Lower leg skin (tissue), 4 donors: ENCODE data around the gene ANKHD1. TPM values are rescaled to one million over a fixed set of nuclear protein-coding genes. Genes with fewer than 3 reads are reported as not detected.
"Not testable (repeated sequence)": the region's sequence is repeated elsewhere in the genome, so short reads cannot be mapped to it uniquely, and the experiment has no call there.

Experiments
- DNase-seq, 2 donors: peaks; one replicate each; pipeline ENCODE4 v3.0.0-alpha.2; 2019; ENCODE audit warnings: low spot score in 2 of 2
- H3K4me3 ChIP-seq: fragments of 200-600 bp; sonication (generic); 2 replicates; pipeline ENCODE4 v1.5.1; 2017; ENCODE audit warnings: mild to moderate bottlenecking, low read depth; ENCODE audit not compliant: poor library complexity, severe bottlenecking
- CTCF ChIP-seq, 3 donors: fragments of 450-650 bp; IDR thresholded peaks; one replicate each; pipeline ENCODE4 v1.5.1; 2016; ENCODE audit warnings: antibody characterized with exemption in 3 of 3, mild to moderate bottlenecking in 3 of 3, moderate library complexity in 2 of 3
- POLR2A ChIP-seq, 2 donors: fragments of 450-650 bp; IDR thresholded peaks; one replicate each; pipeline ENCODE4 v1.6.1; 2016 to 2017; ENCODE audit warnings: antibody characterized with exemption in 2 of 2, mild to moderate bottlenecking in 1 of 2, moderate library complexity in 1 of 2
- WGBS, 2 donors: methylation state at CpG; one replicate each; pipeline ENCODE4 v1.1.5; 2018; 5-methylcytosine and 5-hydroxymethylcytosine counted together
- intact Hi-C: fragments of 100-400 bp; cut with DNase I; formaldehyde crosslinking; loops from one replicate; pipeline ENCODE4 v1.15.0; 2023; ENCODE audit warnings: low total_unique reads
- total RNA-seq, 4 donors: library from RNA; depleted of rRNA; stranded (reverse); fragments of >200 nt; gene quantifications; one replicate each; pipeline ENCODE4 v1.1.0, GENCODE V29; 2016

The ANKHD1 gene
- total RNA-seq, 4 donors from 2014 or later: 73.6 to 165 (median 101) TPM

GRCh38 chr5:140420665-140421361 is 19.2 kb downstream of the ANKHD1 start:
- WGBS, 2 donors: 91% methylated on average over 5 of the region's 5 CpGs
- intact Hi-C loops: no loop called here
- DNase-seq: no peak
- TF ChIP-seq POLR2A (IDR thresholded peaks at IDR 0.05) (no peak), CTCF (IDR thresholded peaks at IDR 0.05) (no peak)
- H3K4me3 ChIP-seq: no peak overlapping the region

- WGBS, 2 donors: 89 to 90% methylated on average over 7 of the region's 7 CpGs
- DNase-seq, intact Hi-C loops, H3K4me3 ChIP-seq: not testable (repeated sequence)
Observed at GRCh38 chr5:140421375-140421774, 19.7 kb downstream of the ANKHD1 start.

GRCh38 chr5:140423609-140424008 is 22.0 kb downstream of the ANKHD1 start:
- 79 to 98% methylated on average over 2 of the region's 2 CpGs for WGBS, 2 donors
- no peak for TF ChIP-seq POLR2A (IDR thresholded peaks at IDR 0.05)
- no peak for TF ChIP-seq CTCF (IDR thresholded peaks at IDR 0.05)
- intact Hi-C loops: no loop called here
- H3K4me3 ChIP-seq: no peak overlapping the region
- DNase-seq: no peak

GRCh38 chr5:140424135-140424534 is 22.5 kb downstream of the ANKHD1 start:
- H3K4me3 ChIP-seq: no peak overlapping the region
- 72 to 84% methylated on average over 3 of the region's 3 CpGs for WGBS, 2 donors
- intact Hi-C loops: no loop called here
- no peak for DNase-seq
- TF ChIP-seq CTCF (IDR thresholded peaks at IDR 0.05) (no peak), POLR2A (IDR thresholded peaks at IDR 0.05) (no peak)

GRCh38 chr5:140427726-140428125 is 26.1 kb downstream of the ANKHD1 start:
- 90 to 93% methylated on average over 2 to 10 of the region's 26 CpGs for WGBS, 2 donors
- DNase-seq, H3K4me3 ChIP-seq, intact Hi-C loops: not testable (repeated sequence)

GRCh38 chr5:140429724-140430123 is 28.1 kb downstream of the ANKHD1 start:
- no peak for DNase-seq
- no peak overlapping the region for H3K4me3 ChIP-seq
- 90 to 92% methylated on average over 2 of the region's 2 CpGs for WGBS, 2 donors
- TF ChIP-seq POLR2A (IDR thresholded peaks at IDR 0.05): no peak
- no peak for TF ChIP-seq CTCF (IDR thresholded peaks at IDR 0.05)
- intact Hi-C loops: no loop called here

GRCh38 chr5:140432212-140432611 is 30.6 kb downstream of the ANKHD1 start:
- WGBS, 2 donors: 53 to 75% methylated on average over 1 of the region's 1 CpG
- H3K4me3 ChIP-seq: no peak overlapping the region
- TF ChIP-seq CTCF (IDR thresholded peaks at IDR 0.05): no peak
- TF ChIP-seq POLR2A (IDR thresholded peaks at IDR 0.05): no peak
- intact Hi-C loops: no loop called here
- no peak for DNase-seq
